ENCODE data around the gene DLG1. TPM values are rescaled to one million over a fixed set of nuclear protein-coding genes. Genes with fewer than 3 reads are reported as not detected.

DLG1 gene
- polyA plus RNA-seq, 3 donors = 84.9 to 90.7 (median 85.5) TPM

- DNase-seq (ENCODE audit: low read depth in 3 of 3, low spot score in 2 of 3) = no peak
Observed at GRCh38 chr3:197023241-197023997, 275.0 kb downstream of the DLG1 start.

- DNase-seq (ENCODE audit: low read depth in 3 of 3, low spot score in 2 of 3) = no peak
Observed at GRCh38 chr3:197022405-197023231, 275.8 kb downstream of the DLG1 start.

GRCh38 chr3:197021729-197022404 lies 276.5 kb downstream of the DLG1 start:
- no peak for DNase-seq (ENCODE audit: low read depth in 3 of 3, low spot score in 2 of 3)

- DNase-seq (ENCODE audit: low read depth in 3 of 3, low spot score in 2 of 3) = no peak
Observed at GRCh38 chr3:197021231-197021630, 277.2 kb downstream of the DLG1 start.

GRCh38 chr3:197019535-197019934 lies 278.9 kb downstream of the DLG1 start:
- no peak for DNase-seq (ENCODE audit: low read depth in 3 of 3, low spot score in 2 of 3)

- DNase-seq (ENCODE audit: low read depth in 3 of 3, low spot score in 2 of 3) = no peak
Observed at GRCh38 chr3:197019021-197019420, 279.4 kb downstream of the DLG1 start.

GRCh38 chr3:197017003-197017402 lies 281.4 kb downstream of the DLG1 start:
- no peak for DNase-seq (ENCODE audit: low read depth in 3 of 3, low spot score in 2 of 3)

GRCh38 chr3:197015790-197016736 lies 282.3 kb downstream of the DLG1 start:
- no peak for DNase-seq (ENCODE audit: low read depth in 3 of 3, low spot score in 2 of 3)

- DNase-seq (ENCODE audit: low read depth in 3 of 3, low spot score in 2 of 3) = no peak
Observed at GRCh38 chr3:197014942-197015575, 283.4 kb downstream of the DLG1 start.

GRCh38 chr3:197014024-197014423 lies 284.4 kb downstream of the DLG1 start:
- no peak for DNase-seq (ENCODE audit: low read depth in 3 of 3, low spot score in 2 of 3)

GRCh38 chr3:197012540-197012883 lies 285.9 kb downstream of the DLG1 start:
- DNase-seq (ENCODE audit: low read depth in 3 of 3, low spot score in 2 of 3) = no peak

GRCh38 chr3:197011780-197012539 lies 286.5 kb downstream of the DLG1 start:
- DNase-seq (ENCODE audit: low read depth in 3 of 3, low spot score in 2 of 3) = no peak

GRCh38 chr3:197010556-197011351 lies 287.7 kb downstream of the DLG1 start:
- DNase-seq (ENCODE audit: low read depth in 3 of 3, low spot score in 2 of 3) = no peak

- DNase-seq (ENCODE audit: low read depth in 3 of 3, low spot score in 2 of 3) = no peak
Observed at GRCh38 chr3:197009532-197010019, 288.8 kb downstream of the DLG1 start.

- DNase-seq (ENCODE audit: low read depth in 3 of 3, low spot score in 2 of 3) = no peak
Observed at GRCh38 chr3:197008436-197009209, 289.8 kb downstream of the DLG1 start.

- DNase-seq (ENCODE audit: low read depth in 3 of 3, low spot score in 2 of 3) = no peak
Observed at GRCh38 chr3:197007953-197008352, 290.5 kb downstream of the DLG1 start.

- DNase-seq (ENCODE audit: low read depth in 3 of 3, low spot score in 2 of 3) = no peak
Observed at GRCh38 chr3:197007296-197007940, 291.0 kb downstream of the DLG1 start.
